ENCODE measurements around the gene STK4.
A peak's percentile ranks its signal among the peaks of the same experiment; 100 is the strongest.

Gene STK4

DNA sequence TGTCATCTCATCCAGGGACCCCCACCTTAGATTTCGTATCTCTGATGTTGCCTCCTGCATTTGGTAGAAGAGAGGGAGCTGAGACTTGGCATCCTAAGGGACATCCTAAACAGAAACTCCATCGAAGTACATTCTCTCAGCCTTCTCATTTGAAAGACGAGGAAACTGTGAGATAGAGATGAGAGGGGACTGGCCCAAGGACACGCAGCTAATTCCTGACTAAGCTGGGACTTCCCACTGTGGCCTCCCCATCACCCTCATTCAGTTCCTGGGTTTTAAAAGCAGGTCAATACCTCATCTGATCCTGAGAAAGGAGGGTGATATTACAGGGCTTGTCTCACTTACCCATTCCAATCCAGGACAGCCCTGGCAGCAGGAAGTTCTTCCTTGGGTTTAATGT lies 149.5 kb downstream of the STK4 start:
- no peak for DNase-seq

DNA sequence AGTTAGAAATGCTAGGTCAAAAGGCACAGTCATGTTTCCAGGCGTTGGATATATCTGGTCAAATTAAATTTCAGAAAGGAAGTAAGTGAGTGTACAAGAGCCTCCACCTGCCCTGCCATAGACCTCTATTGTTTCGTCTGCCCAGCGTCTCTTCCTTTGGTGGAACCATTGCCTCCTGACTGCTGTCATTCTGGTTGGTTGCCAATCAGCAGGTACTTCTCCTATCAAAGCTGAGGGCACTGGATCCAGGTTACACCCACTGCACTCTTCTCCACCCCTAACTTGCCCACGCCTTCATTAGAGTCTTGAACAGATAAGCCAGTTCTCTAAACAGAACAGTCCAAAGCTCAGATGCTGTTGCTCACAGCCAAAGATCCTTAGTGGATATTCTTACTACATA lies 151.3 kb downstream of the STK4 start:
- no peak for DNase-seq

- DNase-seq = peak in 1 of 2 experiments; percentile 38
These were observed 151.7 kb downstream of the STK4 start for GRCh38 chr20:45118028-45118427.

GRCh38 chr20:45119556-45120266 lies 153.4 kb downstream of the STK4 start:
- DNase-seq = no peak

DNA sequence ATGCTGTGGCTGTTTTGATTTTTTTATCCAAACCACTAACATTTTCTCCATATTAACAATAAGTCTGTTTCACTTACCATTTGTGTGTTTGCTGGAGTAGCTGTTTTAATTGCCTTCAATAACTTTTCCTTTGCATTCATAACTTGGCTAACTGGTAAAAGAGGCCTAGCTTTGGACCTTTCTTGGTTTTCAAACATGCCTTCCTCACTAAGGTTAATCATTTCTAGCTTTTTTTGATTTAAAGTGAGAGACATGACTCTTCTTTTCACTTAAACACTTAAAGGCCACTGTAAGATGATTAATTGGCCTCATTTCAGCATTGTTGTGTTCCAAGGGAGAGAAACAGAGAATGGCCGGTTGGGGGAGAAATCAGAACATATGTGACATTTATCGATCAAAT lies 155.1 kb downstream of the STK4 start:
- no peak for DNase-seq

- no peak for DNase-seq
These were observed 158.1 kb downstream of the STK4 start, which contains the start of gene WFDC12 for GRCh38 chr20:45124365-45124764. TSS of gene WFDC12 (minus strand) at chr20:45124465. CDS start at chr20:45124447, 18 bp downstream.

DNA sequence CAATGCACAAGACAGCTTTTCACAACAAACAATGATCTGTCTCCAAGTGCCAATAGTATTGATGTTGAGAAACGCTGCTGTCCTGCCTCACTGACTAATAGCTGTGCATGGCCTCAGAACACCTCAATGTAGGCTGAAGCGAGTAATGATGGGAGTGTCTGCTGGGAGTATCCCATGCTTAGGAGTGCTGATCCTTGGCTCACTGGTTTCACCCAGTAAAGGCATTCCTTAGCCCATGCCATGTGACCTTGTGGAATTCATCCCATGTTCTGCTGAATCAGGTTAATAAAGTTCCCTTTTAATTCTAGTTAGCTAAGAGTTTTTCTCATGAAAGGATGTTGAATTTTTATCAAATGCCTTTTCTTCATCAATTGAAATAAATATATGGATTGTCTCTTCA lies 161.8 kb downstream of the STK4 start:
- DNase-seq = no peak
